Pancreas (tissue), 10 donors: Measurements from ENCODE around the gene ARHGAP26. TPM values are rescaled to one million over a fixed set of nuclear protein-coding genes. Genes with fewer than 3 reads are reported as not detected.

Experiments
- ATAC-seq, 4 donors: fragments of 200-7000 bp; cut with Tn5 transposase; one replicate each; pipeline versions ENCODE4 v1.8.0 to v1.9.1; 2020; ENCODE audit warnings: mild to moderate bottlenecking in 4 of 4, moderate library complexity in 4 of 4
- DNase-seq, 6 donors: peaks; one replicate each; pipeline ENCODE4 v3.0.0-alpha.2; 2020
- FAIRE-seq: peaks from 2 replicates; lab custom pipeline; 2012; peaks lifted over from hg19 to GRCh38; lab: Jason Lieb, UNC
- H3K27ac ChIP-seq, 4 donors: fragments of 200-600 bp; sonication (generic); 1 replicate in 3 of 4; 2 replicates in 1 of 4; pipeline versions ENCODE4 v1.5.0 to v1.8.0; 2020
- H3K27me3 ChIP-seq, 4 donors: fragments of 200-600 bp; one replicate each; pipeline ENCODE4 v1.8.0; 2021
- H3K36me3 ChIP-seq, 3 donors: fragments of 200-600 bp; sonication (generic) in 1 of 3; one replicate each; pipeline versions ENCODE4 v1.5.0 to v1.8.0; 2020 to 2021
- H3K4me1 ChIP-seq, 3 donors: fragments of 200-600 bp; one replicate each; pipeline ENCODE4 v1.8.0; 2021
- H3K4me3 ChIP-seq, 4 donors: fragments of 200-600 bp; sonication (generic) in 2 of 4; one replicate each; pipeline versions ENCODE4 v1.5.0 to v1.8.0; 2020 to 2021
- H3K9me3 ChIP-seq, 4 donors: fragments of 200-600 bp; one replicate each; pipeline ENCODE4 v1.8.0; 2021
- CTCF ChIP-seq, 4 donors: fragments of 200-600 bp; sonication (generic) in 3 of 4; IDR thresholded peaks; one replicate each; pipeline versions ENCODE4 v1.5.0 to v1.8.0; 2021; ENCODE audit warnings: antibody characterized with exemption in 4 of 4
- WGBS, 2 donors: extraction: QIAGEN DNeasy Blood & Tissue Kit; methylation state at CpG; one replicate each; pipeline ENCODE4 v1.1.7; 2013; 5-methylcytosine and 5-hydroxymethylcytosine counted together
- intact Hi-C, 3 donors: fragments of 100-400 bp; cut with DNase I; formaldehyde crosslinking; loops; one replicate each; pipeline versions ENCODE4 v1.11.1 to v1.14.2; 2022
- polyA plus RNA-seq, 2 donors: library from polyadenylated mRNA; stranded (reverse); fragments of 200-250 nt; gene quantifications; one replicate each; pipeline ENCODE4 v1.2.3, GENCODE V29; 2013
- total RNA-seq, 6 donors: library from RNA; stranded (reverse); fragmentation: NEBNext Ultra II Directional in 4 of 6; extraction: Animal tissue kit (Norgen Biotek cat#: 25700) in 4 of 6; gene quantifications; one replicate each; pipeline versions ENCODE4 v1.2.1 to v1.2.4, GENCODE V29; 2021 to 2023
- donor health status: healthy with polysubstance abuse.
- donor health status: DM: no; HTN: no; CAD: no; lungs with moderate emphysema.
- donor health status: DM: no; HTN: no; CAD: no.
- donor health status: control.
- donor health status: control.
- donor health status: Bipolar disorder and iron deficiency.
- donor health status: DM: yes; HTN: yes; CAD: no.
- donor health status: DM: no; HTN: no; CAD: no.
- donor health status: DM: no; HTN: no; CAD: no.
- donor health status: DM: yes; HTN: yes; CAD: no.

The ARHGAP26 gene
- total and polyA plus RNA-seq, 8 donors: 3.0 to 28.1 (median 10.3) TPM

- Histone ChIP-seq H3K36me3 (no peaks in the 10 kb centered on the region), H3K9me3 (no peaks in the 10 kb centered on the region), H3K27me3 (no peaks in the 10 kb centered on the region), H3K27ac (no peak overlapping the region), H3K4me3 (no peak overlapping the region), H3K4me1 (no peaks in the 10 kb centered on the region)
- FAIRE-seq (no peak), DNase-seq (no peak), ATAC-seq (no peak)
- TF ChIP-seq CTCF (IDR thresholded peaks at IDR 0.05): no peak
- intact Hi-C loops: no loop called here
- 89 to 91% methylated on average over 2 of the region's 2 CpGs for WGBS, 2 donors
These were observed 135.2 kb downstream of the ARHGAP26 start for GRCh38 chr5:142905348-142905747.

- Histone ChIP-seq H3K4me3 (no peak overlapping the region), H3K9me3 (no peaks in the 10 kb centered on the region), H3K36me3 (no peaks in the 10 kb centered on the region), H3K27me3 (no peaks in the 10 kb centered on the region), H3K27ac (no peak overlapping the region), H3K4me1 (peaks cover 6 to 16% (median 13%) of the 10 kb centered on the region in 3 donors)
- WGBS, 2 donors: 69 to 75% methylated on average over 7 of the region's 7 CpGs
- ATAC-seq (peak; percentile 60 to 72 (median 62)), FAIRE-seq (no peak), DNase-seq (peak in 2 of 6 donors; percentile 28 to 55)
- intact Hi-C loops: no loop called here
- no peak for TF ChIP-seq CTCF (IDR thresholded peaks at IDR 0.05)
These were observed 136.9 kb downstream of the ARHGAP26 start for GRCh38 chr5:142906863-142907671.

- DNase-seq (no peak), FAIRE-seq (no peak), ATAC-seq (no peak)
- 93 to 95% methylated on average over 3 of the region's 3 CpGs for WGBS, 2 donors
- no peak for TF ChIP-seq CTCF (IDR thresholded peaks at IDR 0.05)
- H3K9me3 ChIP-seq: no peaks in the 10 kb centered on the region
- no peak overlapping the region for H3K4me3 ChIP-seq
- H3K36me3 ChIP-seq: no peaks in the 10 kb centered on the region
- no peak overlapping the region for H3K27ac ChIP-seq
- peaks cover 6 to 18% (median 13%) of the 10 kb centered on the region in 3 donors for H3K4me1 ChIP-seq
- H3K27me3 ChIP-seq: no peaks in the 10 kb centered on the region
- intact Hi-C loops: no loop called here
These were observed 138.5 kb downstream of the ARHGAP26 start for GRCh38 chr5:142908659-142909058.

GRCh38 chr5:142910128-142910527 lies 140.0 kb downstream of the ARHGAP26 start:
- no peak for ATAC-seq
- Histone ChIP-seq H3K27me3 (no peaks in the 10 kb centered on the region), H3K27ac (no peak overlapping the region), H3K36me3 (no peaks in the 10 kb centered on the region), H3K4me3 (no peak overlapping the region), H3K9me3 (no peaks in the 10 kb centered on the region), H3K4me1 (peaks cover 6 to 18% (median 13%) of the 10 kb centered on the region in 3 donors)
- DNase-seq: no peak
- intact Hi-C loops: no loop called here
- 94 to 97% methylated on average over 6 of the region's 6 CpGs for WGBS, 2 donors
- no peak for TF ChIP-seq CTCF (IDR thresholded peaks at IDR 0.05)
- no peak for FAIRE-seq

GRCh38 chr5:142911170-142911569 lies 141.0 kb downstream of the ARHGAP26 start:
- peaks cover 6 to 18% (median 13%) of the 10 kb centered on the region in 3 donors for H3K4me1 ChIP-seq
- peak in 2 of 4 donors; percentile 44 to 60 for ATAC-seq
- peak overlapping the region in 1 of 4 donors; percentile 20 for H3K27ac ChIP-seq
- no peaks in the 10 kb centered on the region for H3K9me3 ChIP-seq
- no peaks in the 10 kb centered on the region for H3K36me3 ChIP-seq
- TF ChIP-seq CTCF (IDR thresholded peaks at IDR 0.05): no peak
- 50 to 61% methylated on average over 3 of the region's 3 CpGs for WGBS, 2 donors
- intact Hi-C loops: no loop called here
- no peak for DNase-seq
- FAIRE-seq: no peak
- no peak overlapping the region for H3K4me3 ChIP-seq
- H3K27me3 ChIP-seq: no peaks in the 10 kb centered on the region
